ENCODE measurements around the gene SLC50A1. TPM values are rescaled to one million over a fixed set of nuclear protein-coding genes. Genes with fewer than 3 reads are reported as not detected.

SLC50A1 gene
- total and polyA plus RNA-seq, 4 donors, result 12.7 to 23.3 (median 18.2) TPM

DNA sequence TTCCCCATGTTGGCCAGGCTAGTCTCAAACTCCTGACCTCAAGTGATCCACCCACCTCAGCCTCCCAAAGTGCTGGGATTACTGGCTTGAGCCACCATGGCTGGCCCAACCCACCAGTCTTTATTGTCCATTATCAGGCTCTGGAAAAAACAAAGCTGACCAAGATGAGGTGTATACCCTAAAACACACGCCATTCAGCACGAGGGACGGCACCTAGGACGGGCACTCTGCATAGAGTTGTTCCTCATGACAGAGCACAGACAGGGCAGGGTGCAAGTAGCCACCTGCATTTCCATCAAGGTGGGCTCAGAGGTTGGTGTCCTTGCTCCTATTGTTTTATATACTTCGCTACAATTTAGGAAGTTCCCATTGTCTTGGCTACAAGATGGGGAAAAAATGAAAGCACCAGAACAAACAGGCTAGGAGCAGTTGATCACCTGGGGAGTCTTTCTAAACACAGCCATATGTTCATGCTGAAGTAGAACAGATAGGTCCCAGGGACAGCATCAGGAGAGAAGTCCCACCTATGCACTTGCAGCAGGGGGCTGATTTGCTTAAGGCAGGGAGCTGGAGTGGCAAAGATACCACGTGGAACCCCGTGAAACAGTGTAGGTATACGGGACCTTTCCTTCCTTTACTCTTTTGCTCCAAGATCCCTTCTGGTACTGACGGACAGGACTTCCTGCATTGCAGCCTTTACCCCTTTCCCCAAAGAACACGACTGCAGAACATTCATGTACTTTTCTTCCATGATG is 33.0 kb downstream of the SLC50A1 start:
- H3K27me3 ChIP-seq (ENCODE audit: control insufficient read depth in 4 of 4, insufficient read depth in 4 of 4, low read length in 3 of 4), result no peaks in the 10 kb centered on the region
- H3K27ac ChIP-seq (ENCODE audit: low read depth in 1 of 2, low read length in 2 of 2), result no peak overlapping the region
- no peak for TF ChIP-seq RXRA (IDR thresholded peaks at IDR 0.05)
- TF ChIP-seq, protein P1, sequence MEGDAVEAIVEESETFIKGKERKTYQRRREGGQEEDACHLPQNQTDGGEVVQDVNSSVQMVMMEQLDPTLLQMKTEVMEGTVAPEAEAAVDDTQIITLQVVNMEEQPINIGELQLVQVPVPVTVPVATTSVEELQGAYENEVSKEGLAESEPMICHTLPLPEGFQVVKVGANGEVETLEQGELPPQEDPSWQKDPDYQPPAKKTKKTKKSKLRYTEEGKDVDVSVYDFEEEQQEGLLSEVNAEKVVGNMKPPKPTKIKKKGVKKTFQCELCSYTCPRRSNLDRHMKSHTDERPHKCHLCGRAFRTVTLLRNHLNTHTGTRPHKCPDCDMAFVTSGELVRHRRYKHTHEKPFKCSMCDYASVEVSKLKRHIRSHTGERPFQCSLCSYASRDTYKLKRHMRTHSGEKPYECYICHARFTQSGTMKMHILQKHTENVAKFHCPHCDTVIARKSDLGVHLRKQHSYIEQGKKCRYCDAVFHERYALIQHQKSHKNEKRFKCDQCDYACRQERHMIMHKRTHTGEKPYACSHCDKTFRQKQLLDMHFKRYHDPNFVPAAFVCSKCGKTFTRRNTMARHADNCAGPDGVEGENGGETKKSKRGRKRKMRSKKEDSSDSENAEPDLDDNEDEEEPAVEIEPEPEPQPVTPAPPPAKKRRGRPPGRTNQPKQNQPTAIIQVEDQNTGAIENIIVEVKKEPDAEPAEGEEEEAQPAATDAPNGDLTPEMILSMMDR (IDR thresholded peaks at IDR 0.05; ENCODE audit: low read depth, low read length, missing input control), result no peak
- TF ChIP-seq RAD21 (IDR thresholded peaks at IDR 0.05), result no peak
- no peak for TF ChIP-seq YY1 (IDR thresholded peaks at IDR 0.05)
- TF ChIP-seq JUND (IDR thresholded peaks at IDR 0.05), result no peak
- TF ChIP-seq, protein P2, sequence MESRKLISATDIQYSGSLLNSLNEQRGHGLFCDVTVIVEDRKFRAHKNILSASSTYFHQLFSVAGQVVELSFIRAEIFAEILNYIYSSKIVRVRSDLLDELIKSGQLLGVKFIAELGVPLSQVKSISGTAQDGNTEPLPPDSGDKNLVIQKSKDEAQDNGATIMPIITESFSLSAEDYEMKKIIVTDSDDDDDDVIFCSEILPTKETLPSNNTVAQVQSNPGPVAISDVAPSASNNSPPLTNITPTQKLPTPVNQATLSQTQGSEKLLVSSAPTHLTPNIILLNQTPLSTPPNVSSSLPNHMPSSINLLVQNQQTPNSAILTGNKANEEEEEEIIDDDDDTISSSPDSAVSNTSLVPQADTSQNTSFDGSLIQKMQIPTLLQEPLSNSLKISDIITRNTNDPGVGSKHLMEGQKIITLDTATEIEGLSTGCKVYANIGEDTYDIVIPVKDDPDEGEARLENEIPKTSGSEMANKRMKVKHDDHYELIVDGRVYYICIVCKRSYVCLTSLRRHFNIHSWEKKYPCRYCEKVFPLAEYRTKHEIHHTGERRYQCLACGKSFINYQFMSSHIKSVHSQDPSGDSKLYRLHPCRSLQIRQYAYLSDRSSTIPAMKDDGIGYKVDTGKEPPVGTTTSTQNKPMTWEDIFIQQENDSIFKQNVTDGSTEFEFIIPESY (IDR thresholded peaks at IDR 0.05), result no peak
- TF ChIP-seq NR2F2 (IDR thresholded peaks at IDR 0.05), result no peak
- no peak for TF ChIP-seq GABPA (IDR thresholded peaks at IDR 0.05 in 1 of 2, conservative IDR thresholded peaks at IDR 0.05 in 1 of 2)
- TF ChIP-seq, protein P3, sequence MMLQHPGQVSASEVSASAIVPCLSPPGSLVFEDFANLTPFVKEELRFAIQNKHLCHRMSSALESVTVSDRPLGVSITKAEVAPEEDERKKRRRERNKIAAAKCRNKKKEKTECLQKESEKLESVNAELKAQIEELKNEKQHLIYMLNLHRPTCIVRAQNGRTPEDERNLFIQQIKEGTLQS (IDR thresholded peaks at IDR 0.05), result no peak
- no peak for TF ChIP-seq FOXA2 (IDR thresholded peaks at IDR 0.05)
- no peak for TF ChIP-seq EGR1 (IDR thresholded peaks at IDR 0.05; ENCODE audit: low read depth in 2 of 2)
- TF ChIP-seq HNF4G (IDR thresholded peaks at IDR 0.05), result no peak
- TF ChIP-seq TAF1 (conservative IDR thresholded peaks at IDR 0.05), result no peak
- TF ChIP-seq HNF4A (conservative IDR thresholded peaks at IDR 0.05), result no peak
- no peak for TF ChIP-seq FOXA1 (IDR thresholded peaks at IDR 0.05)
- TF ChIP-seq, protein P4, sequence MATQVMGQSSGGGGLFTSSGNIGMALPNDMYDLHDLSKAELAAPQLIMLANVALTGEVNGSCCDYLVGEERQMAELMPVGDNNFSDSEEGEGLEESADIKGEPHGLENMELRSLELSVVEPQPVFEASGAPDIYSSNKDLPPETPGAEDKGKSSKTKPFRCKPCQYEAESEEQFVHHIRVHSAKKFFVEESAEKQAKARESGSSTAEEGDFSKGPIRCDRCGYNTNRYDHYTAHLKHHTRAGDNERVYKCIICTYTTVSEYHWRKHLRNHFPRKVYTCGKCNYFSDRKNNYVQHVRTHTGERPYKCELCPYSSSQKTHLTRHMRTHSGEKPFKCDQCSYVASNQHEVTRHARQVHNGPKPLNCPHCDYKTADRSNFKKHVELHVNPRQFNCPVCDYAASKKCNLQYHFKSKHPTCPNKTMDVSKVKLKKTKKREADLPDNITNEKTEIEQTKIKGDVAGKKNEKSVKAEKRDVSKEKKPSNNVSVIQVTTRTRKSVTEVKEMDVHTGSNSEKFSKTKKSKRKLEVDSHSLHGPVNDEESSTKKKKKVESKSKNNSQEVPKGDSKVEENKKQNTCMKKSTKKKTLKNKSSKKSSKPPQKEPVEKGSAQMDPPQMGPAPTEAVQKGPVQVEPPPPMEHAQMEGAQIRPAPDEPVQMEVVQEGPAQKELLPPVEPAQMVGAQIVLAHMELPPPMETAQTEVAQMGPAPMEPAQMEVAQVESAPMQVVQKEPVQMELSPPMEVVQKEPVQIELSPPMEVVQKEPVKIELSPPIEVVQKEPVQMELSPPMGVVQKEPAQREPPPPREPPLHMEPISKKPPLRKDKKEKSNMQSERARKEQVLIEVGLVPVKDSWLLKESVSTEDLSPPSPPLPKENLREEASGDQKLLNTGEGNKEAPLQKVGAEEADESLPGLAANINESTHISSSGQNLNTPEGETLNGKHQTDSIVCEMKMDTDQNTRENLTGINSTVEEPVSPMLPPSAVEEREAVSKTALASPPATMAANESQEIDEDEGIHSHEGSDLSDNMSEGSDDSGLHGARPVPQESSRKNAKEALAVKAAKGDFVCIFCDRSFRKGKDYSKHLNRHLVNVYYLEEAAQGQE (IDR thresholded peaks at IDR 0.05), result no peak
- no peak overlapping the region for H3K9ac ChIP-seq (ENCODE audit: low read depth in 1 of 2, low read length in 2 of 2)
- H3K36me3 ChIP-seq (ENCODE audit: control insufficient read depth in 4 of 4, insufficient read depth in 3 of 4, low read depth in 1 of 4, low read length in 3 of 4), result peaks cover 0 to 11% (median 5%) of the 10 kb centered on the region in 4 donors
- 87% methylated on average over 10 of the region's 10 CpGs for WGBS
- no peak overlapping the region for H3K4me3 ChIP-seq (ENCODE audit: low read depth in 1 of 3, low read length in 3 of 3)
- H3K4me1 ChIP-seq (ENCODE audit: control insufficient read depth in 4 of 4, insufficient read depth in 4 of 4, low read length in 3 of 4), result peaks cover 0 to 21% (median 15%) of the 10 kb centered on the region in 4 donors
- DNase-seq (ENCODE audit: low spot score), result no peak
- H3K9me3 ChIP-seq (ENCODE audit: control insufficient read depth in 4 of 4, low read length in 3 of 4), result no peaks in the 10 kb centered on the region

Measured in liver (tissue), 9 donors.